Fibroblast of skin of left quadriceps (primary cell): ENCODE measurements around the gene BEST1.

ENCODE experiments used
- DNase-seq, 2 experiments: peaks; one replicate each; pipeline ENCODE4 v3.0.0-alpha.2; 2013; ENCODE audit warnings: low read depth in 2 of 2

BEST1 gene

DNA sequence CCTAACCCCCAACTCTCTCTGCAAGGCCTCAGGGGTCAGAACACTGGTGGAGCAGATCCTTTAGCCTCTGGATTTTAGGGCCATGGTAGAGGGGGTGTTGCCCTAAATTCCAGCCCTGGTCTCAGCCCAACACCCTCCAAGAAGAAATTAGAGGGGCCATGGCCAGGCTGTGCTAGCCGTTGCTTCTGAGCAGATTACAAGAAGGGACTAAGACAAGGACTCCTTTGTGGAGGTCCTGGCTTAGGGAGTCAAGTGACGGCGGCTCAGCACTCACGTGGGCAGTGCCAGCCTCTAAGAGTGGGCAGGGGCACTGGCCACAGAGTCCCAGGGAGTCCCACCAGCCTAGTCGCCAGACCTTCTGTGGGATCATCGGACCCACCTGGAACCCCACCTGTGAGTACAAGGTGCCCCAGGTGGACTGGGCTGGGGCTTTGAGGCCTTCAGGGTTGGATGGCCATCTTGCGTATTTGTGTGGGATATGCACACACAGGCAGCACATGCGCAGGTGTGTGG lies at the start of gene BEST1:
Gene BEST1, plus strand, starts transcription at position 317 of the 513 bp plus-strand sequence. CDS start 1,456 bp downstream, outside the sequence.
- no peak for DNase-seq

DNA sequence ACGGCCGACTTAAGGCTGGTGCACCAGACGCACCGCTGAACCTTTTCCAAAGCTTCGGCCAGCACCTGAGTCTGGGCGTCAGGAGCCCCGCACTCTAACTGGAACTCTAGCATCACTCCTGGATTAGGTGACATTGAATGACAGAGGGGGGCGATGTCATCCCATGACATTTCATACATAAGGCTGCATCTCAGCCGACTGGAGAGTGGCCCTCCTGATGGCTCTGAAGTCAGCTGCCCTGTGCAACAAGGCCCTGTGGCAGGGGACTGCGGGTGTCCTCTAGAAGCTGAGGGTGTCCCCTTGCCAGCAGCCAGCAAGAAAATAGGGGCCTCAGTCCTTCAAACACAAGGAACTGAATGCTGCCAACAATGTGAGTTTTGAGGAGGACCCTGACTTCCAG lies 48.8 kb upstream of the BEST1 start:
- DNase-seq = no peak

GRCh38 chr11:61902313-61902712 lies 47.8 kb upstream of the BEST1 start:
- no peak for DNase-seq

DNA sequence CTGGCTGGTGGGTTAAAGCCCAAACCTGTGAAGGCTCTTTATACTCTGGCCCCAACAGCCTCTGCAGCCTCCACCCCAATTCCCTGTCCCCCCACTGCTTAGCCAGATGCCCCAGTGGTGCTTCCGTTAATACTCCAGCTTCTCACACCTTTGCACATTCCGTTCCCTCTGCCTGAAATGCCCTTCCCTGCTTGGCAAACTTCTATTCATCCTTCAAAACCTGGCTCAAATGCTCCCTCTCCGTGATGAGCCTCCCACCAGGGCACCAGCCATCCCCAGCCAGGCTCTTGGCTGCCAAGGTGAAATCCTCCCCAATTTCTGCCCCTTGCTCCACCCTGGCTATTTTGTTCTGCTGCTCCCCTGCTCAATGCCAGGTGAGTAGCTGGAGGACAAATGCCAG lies 46.3 kb upstream of the BEST1 start:
- no peak for DNase-seq

- DNase-seq = no peak
Observed at GRCh38 chr11:61904539-61905048, 45.6 kb upstream of the BEST1 start.

DNA sequence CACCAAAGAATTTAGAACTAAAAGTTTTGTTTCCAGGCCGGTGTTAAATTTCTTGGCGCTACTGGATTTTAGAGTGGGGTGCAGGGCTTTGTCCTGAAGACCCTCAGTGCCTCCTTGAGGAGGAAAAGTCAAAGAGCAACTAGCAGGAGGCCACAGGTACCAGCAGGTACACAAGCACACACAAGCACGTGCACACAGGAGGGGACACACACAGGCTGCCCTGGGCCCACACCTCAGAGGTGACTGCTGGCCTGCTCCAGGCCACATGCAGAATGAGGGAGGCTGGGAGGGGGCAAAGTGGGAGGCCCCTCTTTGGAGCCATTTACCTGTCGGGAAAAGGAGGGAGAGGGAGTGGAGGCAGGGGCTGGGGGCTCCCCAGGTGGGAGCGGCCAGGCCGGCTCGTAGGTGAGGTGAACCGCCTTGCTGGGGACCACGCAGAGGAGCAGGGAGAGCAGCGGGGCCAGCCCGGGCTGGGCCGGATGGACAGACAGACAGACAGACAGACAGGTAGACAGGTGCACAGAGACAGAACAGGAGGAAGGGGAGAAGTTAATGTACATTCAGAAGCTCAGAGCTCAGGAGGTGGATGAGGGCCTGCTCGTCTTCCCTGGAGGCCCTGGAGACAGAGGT lies 45.0 kb upstream of the BEST1 start:
- no peak for DNase-seq

GRCh38 chr11:61905801-61906521 lies 44.2 kb upstream of the BEST1 start:
- DNase-seq = no peak

DNA sequence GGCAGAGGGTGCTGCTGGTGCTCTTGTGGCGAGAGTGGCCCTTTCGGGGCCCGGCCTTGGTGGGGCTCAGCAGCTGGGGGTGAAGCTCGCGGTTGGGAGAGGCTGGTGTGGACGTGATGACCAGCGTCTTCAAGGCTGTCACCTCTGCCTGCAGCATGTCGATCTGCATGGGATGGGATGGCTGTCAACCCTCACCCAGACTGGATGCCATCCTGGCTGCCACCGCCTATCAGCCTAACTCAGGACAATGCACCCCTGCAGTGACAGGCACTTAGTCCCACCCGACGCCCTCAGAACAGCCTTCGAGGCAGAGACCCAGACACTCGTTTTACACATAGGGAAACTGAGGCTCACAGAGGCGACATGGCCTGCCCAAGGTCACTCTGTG lies 43.6 kb upstream of the BEST1 start:
- DNase-seq = no peak

DNA sequence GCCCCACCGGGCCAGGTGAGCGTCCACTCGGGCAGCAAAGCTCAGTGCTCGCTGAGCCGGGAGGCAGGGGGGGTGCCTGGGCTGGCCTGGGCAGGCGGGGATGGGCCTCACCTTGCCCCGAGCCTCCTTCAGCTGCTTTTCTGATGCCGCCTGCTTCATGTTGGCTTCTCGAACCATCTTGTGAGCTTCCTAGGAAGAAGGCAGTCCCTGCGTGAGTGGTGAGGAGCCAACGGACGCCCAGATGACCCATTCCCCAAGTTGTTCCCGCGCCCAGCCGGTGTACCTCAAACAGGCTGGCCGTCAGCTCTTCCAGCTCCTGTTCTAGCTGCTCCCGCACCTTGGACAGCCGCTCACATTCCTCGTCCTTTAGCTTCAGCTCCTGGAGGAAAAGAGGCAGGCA lies 42.9 kb upstream of the BEST1 start:
- DNase-seq = no peak

GRCh38 chr11:61907871-61908729 lies 42.1 kb upstream of the BEST1 start:
- DNase-seq = no peak

GRCh38 chr11:61908730-61909316 lies 41.3 kb upstream of the BEST1 start:
- DNase-seq = no peak

DNA sequence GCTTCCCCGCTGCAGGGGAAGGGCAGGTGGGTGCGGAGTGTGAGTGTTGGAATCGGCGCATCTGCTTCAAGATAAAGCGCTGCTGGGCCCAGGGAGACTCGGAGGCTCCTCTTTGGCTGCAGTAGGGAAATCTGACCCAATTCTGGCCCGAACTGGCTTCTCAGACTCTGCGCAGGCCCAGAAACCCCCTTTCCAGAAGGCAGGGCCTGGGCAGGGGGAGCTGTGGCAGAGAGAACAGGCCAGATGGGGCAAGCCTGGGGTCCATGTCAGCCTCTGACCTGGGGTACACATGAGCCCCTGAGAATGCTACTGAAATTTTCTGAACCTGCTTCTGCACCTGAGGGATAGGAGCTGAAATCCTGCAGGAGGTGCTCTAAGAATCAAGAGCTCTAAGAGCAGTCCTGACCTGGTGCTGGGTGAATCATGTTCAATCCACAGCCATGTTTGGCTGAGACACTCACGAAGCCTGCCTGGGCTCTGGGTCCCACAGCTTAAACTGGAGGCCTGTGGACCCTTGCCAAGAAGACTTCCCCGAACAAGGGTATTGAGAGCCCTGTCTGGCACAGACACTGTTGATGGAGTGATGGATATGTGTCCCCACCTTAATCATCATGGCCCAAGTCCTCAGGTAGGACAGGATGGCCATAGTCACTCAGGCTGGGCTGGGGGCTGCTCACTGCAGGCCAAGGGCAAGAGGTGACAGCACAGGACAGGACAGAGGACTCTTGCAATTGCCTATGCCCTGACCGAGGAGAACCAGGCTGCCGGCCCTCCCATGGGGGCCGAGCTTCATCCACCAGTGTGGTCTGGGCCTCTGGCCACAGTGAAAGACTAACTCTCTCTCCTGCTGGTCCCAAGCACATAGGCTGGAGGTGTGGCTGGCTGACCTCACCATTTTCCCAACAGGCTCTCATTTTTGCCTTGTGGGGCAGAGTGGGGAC lies 39.7 kb upstream of the BEST1 start:
- no peak for DNase-seq

- no peak for DNase-seq
Observed at GRCh38 chr11:61911128-61911700, 38.9 kb upstream of the BEST1 start.

DNA sequence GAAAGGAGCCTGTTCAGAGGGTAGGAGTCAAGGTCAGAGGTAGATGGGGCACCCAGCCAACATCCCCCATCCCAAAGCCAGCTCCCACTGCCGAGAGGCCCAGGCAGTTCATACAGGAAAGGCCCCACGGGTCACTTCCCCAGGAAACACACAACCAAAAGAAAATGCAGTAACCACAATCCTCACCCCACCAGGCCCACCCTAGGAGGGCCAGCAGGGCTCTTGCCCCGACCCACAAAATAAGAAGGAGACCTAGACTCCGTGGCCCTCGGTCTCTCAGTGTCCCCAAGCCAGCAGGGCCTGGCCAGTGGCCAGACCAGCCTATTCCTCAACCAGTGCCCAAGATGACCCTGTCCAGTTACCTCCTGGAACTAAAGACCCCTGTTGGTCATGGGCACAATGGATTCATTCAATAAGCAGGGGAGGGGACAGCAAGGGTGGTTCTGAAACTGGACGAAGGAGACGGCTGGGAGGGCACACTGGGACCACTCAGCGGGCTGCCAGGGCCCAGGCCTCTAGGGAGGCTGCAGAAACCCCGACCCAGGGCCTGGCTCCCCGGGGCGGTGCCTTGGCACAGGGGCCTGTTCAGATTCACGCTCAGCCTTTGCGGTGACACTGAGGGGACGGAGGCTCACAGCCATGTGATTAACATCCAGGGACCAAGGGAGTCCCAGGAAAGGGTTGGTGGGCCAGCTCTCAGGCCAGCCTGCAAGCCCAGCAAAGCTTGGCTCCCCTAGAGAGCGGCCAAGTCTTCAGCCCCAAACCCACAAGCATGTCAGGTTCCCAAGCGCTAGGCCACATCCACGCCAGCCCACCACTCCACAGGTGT lies 38.2 kb upstream of the BEST1 start:
- no peak for DNase-seq

- no peak for DNase-seq
Observed at GRCh38 chr11:61912530-61912898, 37.6 kb upstream of the BEST1 start.

- no peak for DNase-seq
Observed at GRCh38 chr11:61912991-61913698, 37.0 kb upstream of the BEST1 start.

- no peak for DNase-seq
Observed at GRCh38 chr11:61913699-61914395, 36.3 kb upstream of the BEST1 start.

- DNase-seq = no peak
Observed at GRCh38 chr11:61914471-61915171, 35.5 kb upstream of the BEST1 start.
